ENCODE results near the gene JMY. TPM values are rescaled to one million over a fixed set of nuclear protein-coding genes. Genes with fewer than 3 reads are reported as not detected.

JMY gene
- total and polyA plus RNA-seq, 2 of the 8 experiments (the other 6 are each of a cell fraction or from before 2014, with no cell fraction given) = 2.8 to 13.9 TPM

- Histone ChIP-seq H2BK15ac (ENCODE audit: low read length) (no peak overlapping the region), H3K9ac (replicated peaks in 1 of 4; ENCODE audit: extremely low read depth in 1 of 4, low read depth in 3 of 4, low read length in 3 of 4) (no peak overlapping the region), H4K20me1 (replicated peaks in 1 of 2; ENCODE audit: control insufficient read depth in 1 of 2, insufficient read depth in 2 of 2, low read length in 2 of 2) (peaks cover 0 to 2% of the 10 kb centered on the region in 2 experiments), H3K27me3 (replicated peaks in 1 of 4; ENCODE audit: control insufficient read depth in 3 of 4, extremely low read depth in 1 of 4, insufficient read depth in 3 of 4, low read length in 3 of 4) (no peaks in the 10 kb centered on the region), H3K4ac (replicated peaks; ENCODE audit: insufficient read length, low read depth, low read length) (no peak overlapping the region), H2AFZ (ENCODE audit: low read length) (no peak overlapping the region), H2BK120ac (replicated peaks; ENCODE audit: low read depth, low read length) (no peak overlapping the region), H4K91ac (replicated peaks; ENCODE audit: insufficient read length, low read length) (no peak overlapping the region), H4K8ac (ENCODE audit: extremely low read depth, insufficient read depth, low read length) (no peak overlapping the region), H2BK12ac (ENCODE audit: low read depth, low read length) (no peak overlapping the region), H3K79me2 (ENCODE audit: control insufficient read depth in 1 of 2, insufficient read depth in 2 of 2, low read length in 2 of 2) (peaks cover 0 to 66% of the 10 kb centered on the region in 2 experiments; a peak in 3 of 4 replicates), H2AK5ac (ENCODE audit: low read depth, low read length) (no peak overlapping the region), H3K36me3 (ENCODE audit: control insufficient read depth in 2 of 4, insufficient read depth in 4 of 4, low read length in 3 of 4) (peaks cover 0 to 6% (median 0%) of the 10 kb centered on the region in 4 experiments; a peak in 1 of 8 replicates), H3K4me2 (ENCODE audit: insufficient read depth in 1 of 2, low read depth in 2 of 2, low read length in 2 of 2) (no peak overlapping the region), H3K79me1 (ENCODE audit: low read depth, low read length) (peaks cover 3% of the 10 kb centered on the region; the same call in 1 of the 2 replicates), H3K18ac (ENCODE audit: extremely low read depth, low read length) (no peak overlapping the region), H3K23ac (ENCODE audit: insufficient read length) (no peak overlapping the region), H4K5ac (ENCODE audit: insufficient read length, low read depth, low read length) (no peak overlapping the region), H2BK5ac (ENCODE audit: low read depth, low read length) (no peak overlapping the region), H3K23me2 (ENCODE audit: low read depth, low read length) (no peaks in the 10 kb centered on the region), H3K9me3 (ENCODE audit: insufficient read depth in 2 of 2, low read depth in 1 of 2, low read length in 1 of 2) (no peaks in the 10 kb centered on the region), H3K56ac (replicated peaks; ENCODE audit: insufficient read length, low read depth, low read length) (no peak overlapping the region), H3K27ac (ENCODE audit: low read depth, low read length) (no peak overlapping the region), H3K14ac (ENCODE audit: insufficient read length) (no peak overlapping the region), H3K4me3 (ENCODE audit: extremely low read depth in 1 of 4, insufficient read depth in 2 of 4, low read depth in 3 of 4, low read length in 4 of 4) (no peak overlapping the region), H3K4me1 (replicated peaks in 1 of 4; ENCODE audit: control insufficient read depth in 3 of 4, insufficient read depth in 4 of 4, low read length in 3 of 4) (no peaks in the 10 kb centered on the region), H2BK20ac (ENCODE audit: low read length) (no peak overlapping the region)
- POLR2A ChIA-PET (ENCODE audit: partially characterized antibody) = no interaction called here
- CTCF ChIA-PET (ENCODE audit: partially characterized antibody) = interaction anchor here (1.1 to 1.2 kb wide), 2 partner anchors 46 to 70 kb away, joined by 3 to 4 read pairs; no protein-coding TSS in a partner anchor
- no peak for FAIRE-seq
- WGBS, 2 experiments (ENCODE audit: extremely low coverage in 1 of 2, insufficient coverage in 1 of 2, insufficient read length in 1 of 2, insufficient replicate concordance in 2 of 2, low coverage in 1 of 2, low lambda C conversion rate in 2 of 2, missing lambda C conversion rate in 1 of 2) = 88% methylated on average over 4 of the region's 4 CpGs; no CpG with 5 or more reads in 1 of the 2 experiments
- no peak for DNase-seq (ENCODE audit: low read depth in 1 of 2, low spot score in 2 of 2)
- TF ChIP-seq MAFK (IDR thresholded peaks at IDR 0.05; ENCODE audit: low read depth, low read length) = no peak
- TF ChIP-seq SIN3A (conservative IDR thresholded peaks at IDR 0.05 in 1 of 2, IDR thresholded peaks at IDR 0.05 in 1 of 2; ENCODE audit: low read depth in 1 of 2, low read length in 2 of 2) = no peak
- TF ChIP-seq TAF7 (optimal IDR thresholded peaks at IDR 0.05; ENCODE audit: borderline replicate concordance, low read depth, low read length) = no peak
- no peak for TF ChIP-seq YY1 (IDR thresholded peaks at IDR 0.05; ENCODE audit: low read depth, low read length)
- TF ChIP-seq HDAC2 (IDR thresholded peaks at IDR 0.05; ENCODE audit: borderline replicate concordance in 1 of 2, low read depth in 2 of 2, low read length in 2 of 2) = no peak
- TF ChIP-seq CBX5 (IDR thresholded peaks at IDR 0.05; ENCODE audit: low read depth, low read length) = no peak
- no peak for TF ChIP-seq EP300 (IDR thresholded peaks at IDR 0.05; ENCODE audit: borderline replicate concordance in 1 of 2, low read depth in 2 of 2, low read length in 2 of 2)
These were observed 37.4 kb downstream of the JMY start for GRCh38 chr5:79273341-79273740.
